ENCODE data around the gene CAMK2N1. TPM values are rescaled to one million over a fixed set of nuclear protein-coding genes. Genes with fewer than 3 reads are reported as not detected.

The CAMK2N1 gene
- total RNA-seq, 1 donor from 2014 or later, result 13.2 TPM

DNA sequence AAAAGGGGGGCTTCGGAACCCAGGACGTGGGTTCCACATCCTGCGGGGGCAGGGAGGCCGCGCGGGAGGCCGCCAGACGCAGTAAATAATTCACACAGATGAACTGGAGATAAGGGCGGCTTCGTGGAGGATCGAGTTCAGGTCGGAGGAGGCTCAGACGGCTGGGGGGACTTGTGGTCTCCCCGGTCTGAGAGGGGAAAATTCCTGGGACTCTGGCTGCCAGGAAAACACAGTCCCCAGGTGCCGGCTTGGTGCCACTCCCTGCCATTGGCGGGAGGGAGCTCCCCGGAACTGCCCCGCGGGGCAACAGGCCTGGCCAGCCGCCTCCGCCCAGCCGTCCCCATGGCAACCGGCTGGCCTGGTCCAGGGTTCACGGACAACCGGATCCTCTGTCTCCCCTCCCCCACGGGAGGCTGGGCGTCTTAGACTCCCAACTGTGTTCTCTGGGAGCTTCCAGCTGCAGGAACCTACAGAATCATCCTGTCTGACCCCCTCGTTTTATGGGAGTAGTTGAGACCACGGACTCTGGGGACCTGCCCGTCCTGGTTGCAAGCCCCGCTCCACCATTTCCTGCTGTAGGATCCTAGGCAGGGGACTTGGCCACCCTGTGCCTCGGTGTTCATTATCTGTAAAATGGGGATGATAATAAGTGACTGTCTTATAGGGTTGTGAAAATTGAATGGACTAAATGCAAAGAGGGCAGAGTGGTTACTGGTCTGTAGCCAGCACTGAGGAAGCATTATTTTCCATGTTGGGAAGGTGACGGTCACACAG, 9.6 kb downstream of the CAMK2N1 start:
- TF ChIP-seq, protein P1, sequence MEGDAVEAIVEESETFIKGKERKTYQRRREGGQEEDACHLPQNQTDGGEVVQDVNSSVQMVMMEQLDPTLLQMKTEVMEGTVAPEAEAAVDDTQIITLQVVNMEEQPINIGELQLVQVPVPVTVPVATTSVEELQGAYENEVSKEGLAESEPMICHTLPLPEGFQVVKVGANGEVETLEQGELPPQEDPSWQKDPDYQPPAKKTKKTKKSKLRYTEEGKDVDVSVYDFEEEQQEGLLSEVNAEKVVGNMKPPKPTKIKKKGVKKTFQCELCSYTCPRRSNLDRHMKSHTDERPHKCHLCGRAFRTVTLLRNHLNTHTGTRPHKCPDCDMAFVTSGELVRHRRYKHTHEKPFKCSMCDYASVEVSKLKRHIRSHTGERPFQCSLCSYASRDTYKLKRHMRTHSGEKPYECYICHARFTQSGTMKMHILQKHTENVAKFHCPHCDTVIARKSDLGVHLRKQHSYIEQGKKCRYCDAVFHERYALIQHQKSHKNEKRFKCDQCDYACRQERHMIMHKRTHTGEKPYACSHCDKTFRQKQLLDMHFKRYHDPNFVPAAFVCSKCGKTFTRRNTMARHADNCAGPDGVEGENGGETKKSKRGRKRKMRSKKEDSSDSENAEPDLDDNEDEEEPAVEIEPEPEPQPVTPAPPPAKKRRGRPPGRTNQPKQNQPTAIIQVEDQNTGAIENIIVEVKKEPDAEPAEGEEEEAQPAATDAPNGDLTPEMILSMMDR (IDR thresholded peaks at IDR 0.05), result no peak
- no peak overlapping the region for H3K4me3 Mint-ChIP-seq (ENCODE audit: unreplicated experiment)
- H3K4me1 Mint-ChIP-seq (ENCODE audit: low read depth), result peaks cover 16% of the 10 kb centered on the region
- DNase-seq (ENCODE audit: low spot score), result peak; percentile 52
- H3K36me3 Mint-ChIP-seq (ENCODE audit: low read depth), result no peaks in the 10 kb centered on the region
- no peaks in the 10 kb centered on the region for H3K9me3 Mint-ChIP-seq (ENCODE audit: low read depth)
- H3K27ac Mint-ChIP-seq (ENCODE audit: unreplicated experiment), result no peak overlapping the region
- H3K27me3 Mint-ChIP-seq (ENCODE audit: low read depth), result peaks cover 15% of the 10 kb centered on the region

DNA sequence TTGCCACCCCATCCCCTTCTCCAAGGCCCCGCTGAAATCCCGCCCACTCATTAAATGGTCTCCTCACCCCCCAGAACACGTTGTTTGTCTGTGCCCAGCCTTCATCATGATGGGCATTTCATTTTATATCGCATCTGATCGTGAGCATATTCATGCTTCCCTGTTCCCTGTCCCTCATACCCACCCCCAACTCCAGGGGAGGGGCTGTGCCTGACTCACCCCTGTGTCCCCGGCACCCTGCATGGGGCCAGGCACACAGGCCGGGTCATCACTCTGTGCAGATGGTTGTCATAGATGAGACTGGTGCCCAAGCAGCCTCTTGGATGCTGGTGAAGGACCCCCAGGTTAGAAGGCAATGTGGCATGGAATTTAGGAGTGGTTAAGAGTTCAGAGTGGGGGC, 11.0 kb downstream of the CAMK2N1 start:
- no peak overlapping the region for H3K27ac Mint-ChIP-seq (ENCODE audit: unreplicated experiment)
- peak; percentile 39 for DNase-seq (ENCODE audit: low spot score)
- H3K4me3 Mint-ChIP-seq (ENCODE audit: unreplicated experiment), result no peak overlapping the region
- H3K36me3 Mint-ChIP-seq (ENCODE audit: low read depth), result no peaks in the 10 kb centered on the region
- H3K4me1 Mint-ChIP-seq (ENCODE audit: low read depth), result peaks cover 17% of the 10 kb centered on the region
- H3K27me3 Mint-ChIP-seq (ENCODE audit: low read depth), result peaks cover 15% of the 10 kb centered on the region
- TF ChIP-seq, protein P1 (IDR thresholded peaks at IDR 0.05), result no peak
- H3K9me3 Mint-ChIP-seq (ENCODE audit: low read depth), result no peaks in the 10 kb centered on the region

DNA sequence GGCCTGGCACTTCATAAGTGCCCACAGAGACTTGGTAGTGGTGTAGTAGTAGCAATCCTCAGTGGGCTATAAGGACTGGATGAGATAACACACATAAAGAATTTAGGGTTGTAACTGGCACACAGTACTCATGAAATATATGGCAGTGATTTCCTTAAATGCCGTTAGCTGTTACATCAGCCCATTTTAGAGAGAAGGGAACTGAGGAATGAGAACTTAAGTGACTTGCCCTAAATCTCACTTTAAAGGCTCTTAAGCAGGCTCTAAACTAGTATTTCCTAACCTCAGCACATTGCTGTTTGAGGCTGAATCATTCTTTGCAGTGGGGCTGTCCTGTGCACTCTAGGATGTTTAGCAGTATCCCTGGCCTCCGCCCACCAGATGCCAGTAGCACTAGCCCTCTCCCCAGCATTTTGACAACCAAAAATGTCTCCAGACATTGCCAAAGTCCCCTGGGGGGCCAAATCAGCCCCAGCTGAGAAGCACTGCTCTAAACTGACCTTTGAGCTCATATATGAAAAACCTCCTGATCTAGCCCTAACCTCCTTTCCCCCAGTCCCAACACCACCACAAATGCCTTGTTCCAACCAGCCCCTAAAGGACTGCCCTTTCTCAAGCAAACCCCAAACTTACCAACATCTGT, 11.6 kb downstream of the CAMK2N1 start:
- no peak overlapping the region for H3K4me3 Mint-ChIP-seq (ENCODE audit: unreplicated experiment)
- H3K36me3 Mint-ChIP-seq (ENCODE audit: low read depth), result no peaks in the 10 kb centered on the region
- H3K4me1 Mint-ChIP-seq (ENCODE audit: low read depth), result peaks cover 13% of the 10 kb centered on the region
- H3K9me3 Mint-ChIP-seq (ENCODE audit: low read depth), result no peaks in the 10 kb centered on the region
- H3K27ac Mint-ChIP-seq (ENCODE audit: unreplicated experiment), result no peak overlapping the region
- H3K27me3 Mint-ChIP-seq (ENCODE audit: low read depth), result peaks cover 19% of the 10 kb centered on the region
- TF ChIP-seq, protein P1 (IDR thresholded peaks at IDR 0.05), result no peak
- no peak for DNase-seq (ENCODE audit: low spot score)

DNA sequence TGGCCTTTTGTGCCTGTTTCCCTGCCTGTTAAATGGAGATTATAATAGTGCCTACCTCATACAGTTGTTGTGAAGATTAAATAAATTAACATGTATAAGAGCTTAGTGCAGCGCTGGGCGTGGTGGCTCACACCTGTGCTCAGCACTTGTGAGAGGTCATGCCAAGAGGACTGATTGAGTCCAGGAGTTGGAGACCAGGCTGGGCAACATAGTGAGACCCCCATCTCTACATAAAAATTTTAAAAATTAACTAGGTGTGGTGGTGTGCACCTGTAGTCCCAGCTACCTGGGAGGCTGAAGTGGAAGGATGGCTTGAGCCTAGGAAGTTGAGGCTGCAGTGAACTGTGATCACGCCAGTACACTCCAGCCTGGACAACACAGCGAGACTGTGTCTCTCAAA, 12.1 kb downstream of the CAMK2N1 start:
- Mint-ChIP-seq H3K4me3 (ENCODE audit: unreplicated experiment) (no peak overlapping the region), H3K4me1 (ENCODE audit: low read depth) (peaks cover 13% of the 10 kb centered on the region), H3K27me3 (ENCODE audit: low read depth) (peaks cover 22% of the 10 kb centered on the region), H3K27ac (ENCODE audit: unreplicated experiment) (no peak overlapping the region), H3K9me3 (ENCODE audit: low read depth) (no peaks in the 10 kb centered on the region), H3K36me3 (ENCODE audit: low read depth) (no peaks in the 10 kb centered on the region)
- TF ChIP-seq, protein P1 (IDR thresholded peaks at IDR 0.05), result no peak
- no peak for DNase-seq (ENCODE audit: low spot score)

DNA sequence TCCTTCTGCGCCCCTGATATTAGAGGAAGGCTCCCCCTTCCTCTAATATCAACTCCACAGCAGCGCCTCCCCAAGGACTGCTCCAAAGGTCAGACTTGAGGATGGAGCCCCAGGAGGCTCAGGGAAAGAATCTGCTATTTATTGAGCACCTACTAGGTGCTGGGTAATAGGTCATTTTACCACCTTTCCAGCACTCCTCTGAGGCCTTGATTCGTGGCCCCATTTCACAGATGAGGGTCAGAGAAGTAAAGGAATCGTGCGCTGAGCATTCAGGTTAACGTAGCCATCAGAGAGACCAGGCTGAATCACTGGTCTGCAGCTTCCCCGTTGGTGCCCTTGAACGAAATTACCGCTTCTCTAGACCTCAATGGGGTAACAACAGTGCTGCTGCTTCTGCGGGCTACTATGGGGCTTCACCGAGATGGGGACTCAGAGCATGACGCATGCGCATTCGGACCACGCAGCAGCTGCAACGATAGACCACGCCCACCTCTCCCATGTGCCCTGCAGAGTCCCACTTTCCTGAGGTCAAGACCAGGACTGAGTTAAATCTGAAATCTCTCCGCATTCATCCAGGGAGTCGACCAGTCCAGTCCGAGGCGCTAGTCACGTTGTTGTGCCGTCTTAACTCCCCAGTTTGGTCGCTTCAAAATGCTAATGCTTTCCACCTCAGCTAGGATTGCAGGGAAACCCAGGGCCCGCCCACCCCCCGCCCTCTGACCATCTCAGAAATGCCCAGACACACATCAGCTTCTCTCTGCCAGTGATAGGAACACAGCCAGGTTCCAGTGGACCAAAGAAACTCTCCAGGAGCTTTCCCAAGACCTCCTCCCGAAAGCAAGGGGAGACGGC, 12.9 kb downstream of the CAMK2N1 start:
- H3K27ac Mint-ChIP-seq (ENCODE audit: unreplicated experiment), result no peak overlapping the region
- TF ChIP-seq, protein P1 (IDR thresholded peaks at IDR 0.05), result no peak
- peaks cover 10% of the 10 kb centered on the region for H3K4me1 Mint-ChIP-seq (ENCODE audit: low read depth)
- no peaks in the 10 kb centered on the region for H3K36me3 Mint-ChIP-seq (ENCODE audit: low read depth)
- peak; percentile 44 for DNase-seq (ENCODE audit: low spot score)
- H3K4me3 Mint-ChIP-seq (ENCODE audit: unreplicated experiment), result no peak overlapping the region
- peaks cover 24% of the 10 kb centered on the region for H3K27me3 Mint-ChIP-seq (ENCODE audit: low read depth)
- no peaks in the 10 kb centered on the region for H3K9me3 Mint-ChIP-seq (ENCODE audit: low read depth)

Data from chondrocyte (in vitro differentiated cells).